GM03348 (cell line): ENCODE results near the gene FMNL3.
A peak's percentile ranks its signal among the peaks of the same experiment; 100 is the strongest.
"Not testable (repeated sequence)": the region's sequence is repeated elsewhere in the genome, so short reads cannot be mapped to it uniquely, and the experiment has no call there.

Experiments used
- DNase-seq: peaks from one replicate; pipeline ENCODE4 v3.0.0; 2012; ENCODE audit warnings: low spot score

The FMNL3 gene

DNA sequence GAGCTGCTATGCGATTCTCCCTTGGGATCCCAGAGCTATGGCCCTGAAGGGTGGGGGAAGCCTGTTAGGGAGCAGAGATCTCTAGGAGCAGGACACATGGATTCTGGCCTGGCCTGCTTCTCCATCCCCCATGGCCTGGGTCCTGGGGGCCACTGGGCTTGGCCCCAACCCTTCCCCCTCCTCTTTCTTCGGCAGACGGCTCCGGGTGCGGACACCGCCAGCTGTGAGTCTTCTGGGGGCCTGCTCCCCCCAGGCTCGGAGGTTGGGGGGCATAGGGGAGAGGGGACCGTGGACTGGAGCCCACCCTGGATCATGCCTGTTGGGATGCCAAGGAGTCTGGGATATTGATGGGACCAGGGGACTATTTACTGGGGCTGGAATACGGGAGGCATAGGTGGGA, 74.8 kb downstream of the FMNL3 start:
- DNase-seq, result no peak

DNA sequence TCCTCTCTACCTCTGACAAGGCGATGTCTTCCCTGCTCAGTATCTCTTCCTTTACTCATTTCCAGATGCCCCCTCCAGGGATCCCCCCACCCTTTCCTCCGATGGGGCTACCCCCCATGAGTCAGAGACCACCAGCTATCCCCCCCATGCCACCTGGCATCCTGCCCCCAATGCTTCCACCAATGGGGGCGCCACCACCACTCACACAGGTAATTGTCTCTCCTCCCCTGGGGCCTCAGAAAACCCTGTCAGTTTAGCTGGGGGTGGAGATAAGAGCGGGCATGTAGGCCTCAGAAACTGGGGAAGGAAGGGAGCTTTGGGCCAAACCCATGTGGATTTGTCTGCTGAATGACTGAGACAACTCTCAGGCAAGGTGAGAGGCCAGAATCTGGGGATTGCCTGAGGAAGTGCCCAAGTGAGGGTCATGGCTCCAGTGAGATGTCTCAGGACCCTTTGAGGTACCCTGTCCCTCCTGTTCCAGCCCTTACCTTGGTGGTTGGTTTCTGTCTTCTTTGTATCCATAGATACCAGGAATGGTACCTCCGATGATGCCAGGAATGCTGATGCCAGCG, 75.8 kb downstream of the FMNL3 start:
- DNase-seq, result no peak

DNA sequence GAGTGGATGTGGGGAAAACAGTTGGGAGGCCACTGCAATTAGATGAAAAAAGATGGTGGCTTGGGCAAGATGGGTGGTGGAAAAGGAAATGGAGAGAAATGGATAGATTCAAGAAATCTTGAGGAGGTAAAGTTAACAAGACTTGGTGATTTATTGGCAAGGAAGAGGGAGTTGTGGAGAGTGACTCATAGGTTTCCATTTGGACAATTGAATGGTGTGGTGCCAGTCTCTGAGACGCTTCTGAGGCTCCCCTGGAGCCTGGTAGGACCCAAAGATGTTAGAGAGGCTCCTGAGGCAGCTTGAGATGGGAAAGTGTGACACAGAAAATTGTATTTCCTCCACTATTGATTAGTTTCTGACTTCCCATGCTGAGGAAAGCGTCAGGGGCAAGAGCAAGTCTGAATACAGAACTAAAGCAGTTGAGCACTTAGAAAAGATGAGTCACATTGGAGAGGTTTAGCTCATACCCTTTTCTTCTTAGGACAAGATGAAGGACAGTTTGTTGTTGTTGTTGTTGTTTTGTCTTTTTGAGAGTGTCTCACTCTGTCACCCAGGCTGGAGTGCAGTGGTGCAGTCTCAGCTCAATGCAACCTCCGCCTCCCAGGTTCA, 79.3 kb downstream of the FMNL3 start:
- peak; percentile 51 for DNase-seq

DNA sequence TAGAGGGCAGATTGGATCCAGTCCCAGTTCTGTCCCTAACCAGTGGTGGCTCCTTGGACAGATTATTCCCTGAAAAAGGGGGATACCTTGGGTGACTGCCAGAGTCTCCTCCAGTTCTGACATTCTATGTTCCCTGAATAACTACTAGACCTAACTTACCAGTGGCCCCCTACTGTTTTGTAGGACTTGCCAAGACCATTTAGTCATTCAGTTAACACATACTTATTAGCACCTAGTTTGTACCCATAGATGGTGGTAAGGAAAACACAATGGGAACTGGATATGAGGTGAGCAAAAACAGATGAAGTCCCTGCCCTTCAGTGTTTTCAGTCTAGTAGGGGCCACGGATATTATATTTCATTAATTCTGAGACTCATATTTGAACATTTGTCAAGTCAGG, 80.4 kb downstream of the FMNL3 start:
- no peak for DNase-seq

DNA sequence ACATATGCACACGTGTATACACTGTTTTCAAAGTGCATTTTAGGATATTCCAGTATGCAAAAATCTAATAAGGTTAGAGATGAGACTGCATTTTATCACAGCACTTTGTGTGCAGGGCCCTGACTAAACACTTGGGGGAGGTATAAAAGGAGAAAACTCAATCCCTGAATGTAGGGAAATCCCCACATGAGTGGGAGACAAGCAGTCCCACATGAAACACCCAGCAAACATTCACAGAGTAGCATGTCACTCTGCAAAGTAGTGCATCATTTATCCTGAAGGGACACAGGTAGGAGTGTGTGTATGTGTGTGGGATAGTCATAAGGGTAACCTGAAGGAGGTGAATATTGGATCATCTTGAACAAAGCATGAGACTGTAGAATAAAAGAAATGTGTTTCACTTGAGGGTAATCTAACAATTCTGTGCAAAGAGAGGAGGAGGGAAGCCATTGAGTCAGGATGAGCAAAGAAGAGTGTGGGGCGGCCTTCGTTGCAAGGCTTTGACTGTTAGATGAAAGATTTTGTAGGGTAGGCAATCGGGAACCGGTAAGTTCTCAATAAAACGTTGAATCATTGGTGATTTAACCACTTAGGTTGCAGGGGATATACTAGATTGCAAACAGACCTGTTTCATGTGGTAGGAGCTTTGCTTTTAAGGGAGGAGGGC, 80.9 kb downstream of the FMNL3 start:
- no peak for DNase-seq

DNA sequence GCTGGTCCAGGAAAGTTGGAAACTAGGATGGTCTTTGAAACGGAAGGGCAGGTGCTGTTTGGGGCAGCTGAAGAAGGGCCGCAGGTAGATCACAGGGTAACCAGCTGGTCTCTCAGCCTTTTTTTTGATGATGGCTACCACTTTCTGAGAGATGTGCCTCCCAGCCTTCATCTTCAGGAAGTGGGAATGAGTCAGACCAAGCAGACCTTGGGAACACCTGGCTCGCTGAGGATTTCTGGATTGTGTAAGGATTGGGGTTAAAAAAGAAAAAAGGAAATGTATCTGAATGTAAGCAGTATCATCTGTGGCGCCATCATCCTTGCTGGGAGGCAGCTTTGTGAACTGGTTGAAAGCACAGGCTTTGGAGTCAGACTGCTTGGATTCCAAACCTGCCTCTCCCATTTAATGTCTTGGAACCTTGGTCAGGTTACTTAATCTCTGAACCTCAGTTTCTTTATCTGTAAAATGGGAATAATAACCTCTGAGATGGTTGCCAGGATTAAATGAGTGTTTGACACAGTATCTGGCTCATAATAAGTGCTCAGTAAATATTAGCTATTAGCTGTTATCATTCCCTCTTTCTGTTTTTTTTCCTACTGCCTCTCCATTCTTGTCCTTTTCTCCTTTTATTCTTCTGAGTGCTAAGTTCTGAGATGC, 82.2 kb downstream of the FMNL3 start:
- DNase-seq, result no peak

DNA sequence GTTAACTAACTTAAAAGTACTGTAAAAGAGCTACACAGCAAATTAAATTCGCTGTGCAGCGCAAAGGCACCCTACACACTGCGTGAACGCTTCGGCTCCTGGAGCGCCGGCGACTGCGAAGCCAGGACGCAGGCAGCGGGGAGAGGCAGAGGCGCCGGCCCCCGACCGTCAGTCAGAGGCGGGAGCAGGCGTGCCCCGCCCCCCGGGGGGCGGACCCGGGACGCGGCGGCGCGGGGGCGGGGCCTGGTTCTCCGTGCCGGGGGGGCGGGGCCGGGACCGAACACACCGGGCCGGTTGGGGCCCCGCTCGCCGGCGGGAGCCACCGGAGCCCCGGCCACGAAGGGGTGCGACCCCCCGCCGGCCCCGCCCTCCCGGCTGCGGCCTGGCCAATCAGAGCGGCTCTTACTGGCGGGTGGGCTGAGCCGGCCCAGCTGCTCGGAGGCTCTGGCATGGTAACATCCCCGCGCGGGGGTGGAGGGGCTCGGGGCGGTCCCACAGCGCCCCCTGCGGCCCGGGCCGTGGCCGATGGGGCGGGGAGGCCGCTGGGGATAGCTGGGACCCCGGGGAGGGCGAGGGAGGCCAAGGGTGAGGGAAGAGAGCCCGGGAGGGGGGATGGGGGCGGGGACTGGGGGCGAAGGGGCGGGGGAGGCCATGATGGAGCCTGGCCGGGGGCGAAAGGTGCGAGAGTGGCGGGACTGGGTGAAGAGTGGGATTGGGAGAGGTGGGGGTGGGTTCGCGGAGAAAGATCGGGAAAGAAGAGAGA, 83.9 kb downstream of the FMNL3 start, which contains the start of gene PRPF40B:
TSS of gene PRPF40B (plus strand) at position 420 of the 763 bp plus-strand sequence. CDS start at position 450, 30 bp downstream.
- DNase-seq, result peak; percentile 98

DNA sequence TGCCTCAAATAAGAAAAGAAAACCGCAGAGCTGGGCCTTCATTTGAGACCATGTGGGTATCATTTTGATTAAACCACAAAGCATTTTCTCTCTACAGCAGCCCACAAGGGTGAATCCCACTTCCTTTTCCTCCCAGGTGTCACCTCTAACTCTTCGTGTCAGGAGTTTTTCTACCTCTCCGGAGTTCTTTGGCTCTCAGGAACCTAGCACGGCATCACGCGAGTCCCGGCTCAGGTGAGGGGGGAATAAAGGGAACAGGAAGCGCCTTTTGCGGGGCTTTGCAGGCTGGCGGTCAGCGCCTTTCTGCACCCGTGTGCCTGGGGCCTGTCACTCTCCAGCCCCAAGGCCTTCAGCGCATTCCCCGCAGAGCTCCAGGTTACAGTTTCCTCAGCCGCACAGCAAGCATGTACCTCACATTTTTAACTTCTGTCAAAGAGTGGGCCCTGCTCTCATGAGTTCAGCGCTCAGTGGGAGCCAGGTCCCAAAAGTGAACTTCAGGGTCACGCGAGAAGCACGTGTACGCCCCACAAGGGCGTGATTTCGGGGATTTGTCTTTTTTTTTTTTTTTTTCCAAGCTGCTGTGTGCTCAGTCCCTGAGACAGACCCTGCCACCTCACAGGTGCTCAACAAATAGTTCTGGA, 84.6 kb downstream of the FMNL3 start:
- peak; percentile 61 for DNase-seq

DNA sequence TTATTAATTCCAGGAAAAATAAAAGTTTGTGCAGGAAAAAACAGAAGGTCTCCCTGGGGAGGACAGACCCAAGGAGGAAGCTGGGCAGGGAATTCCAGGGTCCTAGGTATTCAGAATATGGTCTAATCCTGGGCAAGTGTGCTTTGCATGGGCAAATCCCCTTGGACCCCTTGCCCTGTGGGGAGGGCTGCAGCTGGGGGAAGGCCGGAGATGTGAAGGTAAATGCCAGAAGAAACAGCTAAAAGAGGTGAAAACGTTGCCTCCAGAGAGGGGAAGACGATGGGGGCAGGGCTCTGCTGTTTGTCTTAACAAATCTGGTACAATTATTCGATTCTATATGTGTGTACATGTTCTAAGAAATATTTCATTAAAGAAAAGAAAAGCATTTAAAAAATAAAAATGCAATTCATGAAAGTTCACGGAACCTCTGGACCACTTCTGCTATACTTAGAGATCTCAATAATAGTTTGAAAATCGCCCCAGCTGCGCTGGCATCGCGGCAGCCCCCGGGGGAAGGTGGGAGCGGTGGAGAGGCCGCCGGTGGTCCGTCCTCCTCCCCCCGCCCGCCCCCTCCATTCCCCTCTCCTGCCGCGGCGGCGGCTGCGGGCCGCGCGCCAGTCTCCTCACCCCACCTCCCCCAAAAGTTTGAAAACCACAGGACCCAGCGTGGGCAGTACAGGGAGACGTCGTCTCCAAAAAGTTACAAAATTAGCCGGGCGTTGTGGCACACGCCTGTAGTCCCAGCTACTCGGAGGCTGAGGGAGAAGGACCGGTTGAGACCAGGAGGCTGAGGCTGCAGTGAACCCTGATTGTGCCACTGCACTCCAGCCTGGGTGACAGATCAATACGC, 85.3 kb downstream of the FMNL3 start:
- DNase-seq, result peak; percentile 40

DNA sequence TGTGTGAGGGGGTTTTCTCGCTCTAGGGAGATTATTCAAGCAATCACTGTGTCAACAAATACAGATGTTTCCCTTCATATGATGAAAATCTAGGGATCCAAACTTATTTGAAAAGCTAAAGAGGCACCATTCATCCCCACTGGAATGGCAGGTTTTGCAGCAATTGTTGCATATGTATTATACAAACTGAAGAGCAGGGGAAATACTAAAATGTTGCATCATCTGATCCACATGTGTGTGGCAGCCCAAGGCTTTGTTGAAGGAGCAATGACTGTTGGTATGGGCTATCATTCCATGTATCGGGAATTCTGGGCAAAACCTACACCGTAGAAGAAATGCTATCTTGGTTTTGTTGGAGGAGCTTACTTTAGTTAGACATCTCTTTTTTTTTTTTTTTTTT, 87.9 kb downstream of the FMNL3 start:
- DNase-seq, result peak; percentile 28

DNA sequence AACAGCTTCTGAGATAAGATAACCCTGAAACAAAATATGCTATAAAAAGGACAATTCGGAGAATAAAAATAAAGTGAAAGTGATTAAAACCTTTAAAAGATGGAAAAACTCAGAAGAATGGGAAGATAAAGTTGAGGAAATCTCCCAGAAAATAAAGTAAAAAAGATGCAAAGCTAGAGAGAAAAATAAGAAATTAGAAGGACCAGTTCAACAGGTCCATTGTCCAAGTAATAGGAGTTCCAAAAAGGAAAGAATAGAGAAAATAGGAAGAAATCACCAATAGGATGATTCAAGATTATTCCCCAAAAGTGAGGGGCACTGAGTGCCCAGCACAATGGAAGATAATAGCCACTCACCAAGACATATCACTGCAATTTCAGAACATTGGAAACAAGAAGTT, 88.6 kb downstream of the FMNL3 start:
- no peak for DNase-seq

DNA sequence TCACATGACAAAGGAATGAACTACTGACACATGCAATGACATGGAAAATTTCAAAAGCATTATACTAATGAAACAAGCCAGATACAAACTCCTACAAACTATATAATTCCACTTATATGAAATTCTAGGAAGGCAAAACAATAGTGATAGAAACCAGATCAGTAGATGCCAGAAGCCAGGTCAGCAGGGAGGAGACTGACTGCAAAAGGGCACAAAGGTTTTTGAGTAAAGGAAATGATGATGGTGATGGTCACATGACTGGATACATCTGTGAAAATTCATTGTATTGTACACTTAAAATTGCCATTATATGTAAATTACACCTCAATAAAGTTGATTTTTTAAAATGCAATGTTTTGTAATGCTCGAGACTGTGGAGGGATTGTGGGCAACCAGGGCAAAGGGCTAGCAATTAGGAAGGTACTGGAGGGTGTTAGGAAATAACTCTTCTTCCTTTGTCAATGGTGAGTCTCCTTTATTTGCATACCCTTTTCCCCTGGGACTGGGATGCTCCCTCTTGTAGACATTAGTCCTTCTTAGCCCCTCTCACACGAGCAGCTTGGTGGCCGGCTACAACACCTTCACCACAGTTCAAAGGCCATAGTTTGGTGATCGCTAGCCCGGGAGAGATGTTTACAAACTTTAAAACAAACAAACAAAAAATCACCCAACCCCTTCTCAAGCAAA, 90.5 kb downstream of the FMNL3 start:
- no peak for DNase-seq

DNA sequence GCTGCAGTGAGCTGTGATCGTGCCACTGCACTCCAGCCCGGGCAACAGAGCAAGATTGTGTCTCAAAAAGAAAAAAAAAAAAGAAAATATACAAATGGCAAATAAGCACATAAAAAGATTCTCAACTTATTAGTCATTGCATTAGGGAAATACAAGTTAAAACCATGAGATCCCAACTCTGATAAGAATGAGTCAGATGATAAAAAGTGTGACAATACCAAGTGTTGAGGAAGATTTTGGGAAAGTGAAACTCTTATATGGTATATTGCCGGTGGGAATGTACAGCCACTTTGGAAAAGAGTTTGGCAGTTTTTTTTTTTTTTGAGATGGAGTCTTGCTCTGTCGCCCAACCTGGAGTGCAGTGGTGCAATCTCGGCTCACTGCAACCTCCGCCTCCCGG, 91.5 kb downstream of the FMNL3 start:
- DNase-seq, result no peak

DNA sequence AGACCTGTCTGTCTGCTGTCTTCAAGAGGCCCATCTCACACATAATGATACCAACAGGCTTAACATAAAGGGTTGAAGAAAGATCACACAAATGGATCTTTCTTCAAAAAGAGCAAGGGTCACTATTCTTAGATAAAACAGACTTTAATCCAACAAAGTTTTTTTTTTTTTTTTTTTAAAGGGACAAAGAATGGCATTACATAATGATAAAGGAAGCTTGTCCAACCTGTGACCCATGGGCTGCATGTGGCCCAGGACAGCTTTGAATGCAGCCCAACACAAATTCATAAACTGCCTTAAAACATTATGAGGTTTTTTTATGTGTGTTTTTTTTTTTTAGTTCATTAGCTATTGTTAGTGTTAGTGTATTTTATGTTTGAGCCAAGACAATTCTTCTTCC, 95.0 kb downstream of the FMNL3 start:
- DNase-seq, result no peak

DNA sequence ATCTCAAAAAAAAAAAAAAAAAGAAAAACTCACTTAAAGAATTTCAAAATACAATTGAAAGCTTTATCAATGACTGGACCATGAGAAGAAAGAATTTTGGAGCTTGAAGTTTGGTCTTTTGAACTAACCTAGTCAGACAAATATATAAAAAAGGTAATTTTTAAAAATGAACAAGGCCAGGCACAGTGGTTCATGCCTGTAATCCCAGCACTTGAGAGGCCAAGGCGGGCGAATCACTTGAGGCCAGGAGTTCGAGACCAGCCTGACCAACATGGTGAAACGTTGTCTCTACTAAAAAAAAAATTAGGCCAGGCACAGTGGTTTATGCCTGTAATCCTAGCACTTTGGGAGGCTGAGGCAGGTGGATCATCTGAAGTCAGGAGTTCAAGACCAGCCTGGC, 96.4 kb downstream of the FMNL3 start:
- not testable (repeated sequence) for DNase-seq

DNA sequence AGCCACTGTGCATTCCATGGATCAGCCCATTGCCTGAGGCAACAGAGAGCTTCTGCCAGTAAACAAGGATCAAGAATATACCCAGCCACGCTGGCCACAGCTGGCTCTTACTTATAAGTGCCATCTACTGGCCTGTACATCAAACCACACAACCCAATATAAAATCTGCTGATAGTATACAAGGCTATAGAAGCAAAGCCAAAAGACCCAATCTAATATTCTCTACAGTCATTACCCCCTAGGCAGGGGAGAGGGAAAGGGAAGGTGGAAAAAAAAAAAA, 97.4 kb downstream of the FMNL3 start:
- DNase-seq, result no peak

DNA sequence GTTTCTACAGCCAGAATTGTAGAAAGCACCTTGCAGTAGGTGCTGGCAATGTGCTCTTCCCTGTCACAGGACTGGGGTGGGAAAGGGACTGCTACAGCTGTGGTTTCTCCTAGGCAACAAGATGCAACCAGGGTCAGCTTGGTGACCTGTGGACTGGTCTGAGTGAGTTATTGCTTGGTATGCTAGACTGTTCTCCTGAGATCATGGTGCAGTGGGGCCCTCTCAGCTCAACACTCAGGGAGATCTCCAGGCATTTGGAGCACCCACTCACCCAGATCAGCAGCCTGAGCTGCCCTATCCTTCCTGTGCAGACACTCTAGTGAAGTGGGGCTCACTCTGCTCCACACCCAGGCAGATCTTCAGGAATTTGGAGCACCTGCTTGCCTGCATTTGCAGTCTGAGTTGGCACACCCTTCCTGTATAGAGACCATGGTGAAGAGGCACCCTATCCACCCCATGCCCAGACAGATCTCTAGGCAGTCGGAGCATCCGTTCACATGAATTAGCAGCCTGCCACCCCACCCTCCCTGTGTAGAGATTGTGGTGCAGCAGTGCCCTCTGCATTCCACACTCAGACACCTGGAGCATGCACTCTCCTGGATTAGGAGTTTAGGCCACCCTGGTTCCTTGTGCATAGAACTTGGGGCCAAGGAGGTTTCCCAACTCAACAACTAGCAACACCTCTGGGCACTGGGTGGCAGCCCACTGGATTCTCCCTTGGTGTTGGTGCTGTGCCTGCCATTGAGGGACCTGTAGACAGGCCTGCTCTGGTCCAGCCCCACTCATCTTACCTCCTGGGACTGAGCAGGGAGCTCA, 97.9 kb downstream of the FMNL3 start:
- no peak for DNase-seq

DNA sequence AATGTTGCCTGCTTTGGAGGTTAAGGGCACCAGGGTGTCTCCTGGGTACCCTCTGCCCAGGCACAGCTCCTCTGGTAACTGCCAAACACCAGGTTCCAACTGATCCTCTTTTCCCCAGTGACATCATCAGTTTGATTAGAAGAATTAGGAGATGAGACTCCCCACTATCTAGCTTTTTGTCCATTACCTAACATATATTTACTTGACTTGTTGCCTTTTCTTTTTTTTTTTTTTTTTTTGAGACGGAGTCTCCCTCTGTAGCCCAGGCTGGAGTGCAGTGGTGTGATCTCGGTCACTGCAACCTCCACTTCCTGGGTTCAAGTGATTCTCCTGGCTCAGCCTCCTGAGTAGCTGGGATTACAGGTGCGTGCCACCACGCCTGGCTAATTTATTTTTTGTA, 101.7 kb downstream of the FMNL3 start, which contains the start of gene FAM186B:
TSS of gene FAM186B (minus strand) at position 101 of the 400 bp plus-strand sequence. CDS start 162 bp downstream, outside the sequence.
- DNase-seq, result not testable (repeated sequence)

DNA sequence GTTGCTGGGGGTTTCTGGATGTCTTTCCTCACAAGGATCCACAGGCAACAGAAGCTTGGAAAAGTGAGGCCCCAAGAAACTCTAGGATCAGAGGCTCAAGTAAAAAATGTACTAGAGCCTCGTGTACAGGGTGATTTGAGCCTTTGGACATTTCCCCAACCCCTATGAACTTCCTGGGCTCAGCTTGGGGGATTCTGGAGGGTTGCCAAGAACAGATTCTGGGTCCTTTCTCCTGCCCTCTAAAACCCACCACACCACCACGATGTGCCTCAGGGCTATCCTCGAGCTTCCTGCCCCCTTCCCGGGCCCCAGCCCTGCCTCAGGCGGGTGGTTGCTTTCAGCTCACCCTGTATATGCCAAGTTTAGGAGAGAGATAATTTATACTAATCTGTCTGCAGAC, 102.3 kb downstream of the FMNL3 start:
- no peak for DNase-seq

DNA sequence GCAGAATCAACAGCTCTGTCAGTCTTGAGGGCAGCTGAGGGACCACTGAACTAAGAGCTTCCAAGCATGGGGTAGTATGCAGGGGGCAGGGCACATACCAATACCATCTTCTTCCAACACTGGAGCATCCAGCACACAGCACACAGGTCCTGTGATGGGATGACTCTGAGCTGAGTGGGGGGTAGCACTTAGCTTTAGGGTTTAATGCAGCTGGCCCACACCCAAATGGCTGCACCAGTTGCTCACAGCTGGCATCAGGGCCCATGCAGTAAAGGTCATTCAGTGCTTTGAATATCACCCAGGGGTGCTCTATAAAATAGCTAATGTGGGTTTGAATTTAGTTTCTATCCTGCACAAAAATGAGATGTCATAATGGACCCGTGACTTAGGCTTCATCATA, 103.5 kb downstream of the FMNL3 start:
- DNase-seq, result no peak
